Activated CD4-positive, alpha-beta memory T cell treated with anti-CD3 and anti-CD28 coated beads for 36 hours (primary cell): ENCODE data around the gene ATP11A. TPM values are rescaled to one million over a fixed set of nuclear protein-coding genes. Genes with fewer than 3 reads are reported as not detected.

Experiments
- CTCF ChIA-PET: fragments of 350-600 bp; sonication (Branson Sonifier 250); formaldehyde crosslinking; loops from one replicate; lab custom pipeline; 2021; ENCODE audit warnings: antibody characterized with exemption, inconsistent platforms; lab: Charles Lee
- POLR2A ChIA-PET: fragments of 350-600 bp; sonication (Branson Sonifier 250); formaldehyde crosslinking; loops from one replicate; lab custom pipeline; 2021; ENCODE audit warnings: antibody characterized with exemption; lab: Charles Lee
- DNase-seq: peaks from one replicate; pipeline ENCODE4 v3.0.0-alpha.2; 2020
- H3K27ac Mint-ChIP-seq: one replicate; pipeline ENCODE4 v1.8.0; 2021; ENCODE audit warnings: mixed read lengths
- H3K27me3 Mint-ChIP-seq: one replicate; pipeline ENCODE4 v1.8.0; 2021; ENCODE audit warnings: mixed read lengths
- H3K36me3 Mint-ChIP-seq: one replicate; pipeline ENCODE4 v1.8.0; 2021; ENCODE audit warnings: mixed read lengths
- H3K4me1 Mint-ChIP-seq: one replicate; pipeline ENCODE4 v1.8.0; 2021; ENCODE audit warnings: low read depth, mixed read lengths
- H3K4me3 Mint-ChIP-seq: one replicate; pipeline ENCODE4 v1.8.0; 2021; ENCODE audit warnings: mild to moderate bottlenecking, mixed read lengths
- H3K9me3 Mint-ChIP-seq: one replicate; pipeline ENCODE4 v1.8.0; 2021; ENCODE audit warnings: mixed read lengths
- intact Hi-C: fragments of 100-400 bp; cut with micrococcal nuclease; formaldehyde crosslinking; loops from one replicate; pipeline ENCODE4 v1.15.1; 2023
- total RNA-seq, 2 experiments: library from RNA; stranded (reverse); gene quantifications; one replicate each; pipeline ENCODE4 v1.2.3, GENCODE V29; 2021

Gene ATP11A
- total RNA-seq, 2 experiments from 2014 or later = 36.6 to 38.7 TPM

- H3K9me3 Mint-ChIP-seq = no peaks in the 10 kb centered on the region
- peaks cover 27% of the 10 kb centered on the region for H3K36me3 Mint-ChIP-seq
- no peak for DNase-seq
- CTCF ChIA-PET = no interaction called here
- no peak overlapping the region for H3K27ac Mint-ChIP-seq
- intact Hi-C loops = no loop called here
- POLR2A ChIA-PET = no interaction called here
- no peak overlapping the region for H3K4me3 Mint-ChIP-seq
- no peaks in the 10 kb centered on the region for H3K27me3 Mint-ChIP-seq
- peaks cover 8% of the 10 kb centered on the region for H3K4me1 Mint-ChIP-seq
These were observed 117.2 kb downstream of the ATP11A start for GRCh38 chr13:112806739-112807652.

- CTCF ChIA-PET = no interaction called here
- Mint-ChIP-seq H3K4me1 (no peaks in the 10 kb centered on the region), H3K4me3 (no peak overlapping the region)
These were observed 118.0 kb downstream of the ATP11A start for GRCh38 chr13:112807653-112808376.

GRCh38 chr13:112808377-112809140, 118.7 kb downstream of the ATP11A start:
- CTCF ChIA-PET = no interaction called here
- POLR2A ChIA-PET = no interaction called here
- H3K36me3 Mint-ChIP-seq = peaks cover 33% of the 10 kb centered on the region
- no peak overlapping the region for H3K27ac Mint-ChIP-seq
- no peak for DNase-seq
- intact Hi-C loops = no loop called here
- no peak overlapping the region for H3K4me3 Mint-ChIP-seq
- no peaks in the 10 kb centered on the region for H3K4me1 Mint-ChIP-seq
- H3K27me3 Mint-ChIP-seq = no peaks in the 10 kb centered on the region
- H3K9me3 Mint-ChIP-seq = peaks cover 4% of the 10 kb centered on the region

More at GRCh38 chr13:112807653-112808376, 118.0 kb downstream of the ATP11A start:
- H3K27ac Mint-ChIP-seq = no peak overlapping the region
- intact Hi-C loops = no loop called here
- H3K27me3 Mint-ChIP-seq = no peaks in the 10 kb centered on the region
- no peak for DNase-seq
- H3K9me3 Mint-ChIP-seq = no peaks in the 10 kb centered on the region
- peaks cover 29% of the 10 kb centered on the region for H3K36me3 Mint-ChIP-seq
- POLR2A ChIA-PET = no interaction called here

- ChIA-PET CTCF (no interaction called here), POLR2A (no interaction called here)
- H3K27me3 Mint-ChIP-seq = no peaks in the 10 kb centered on the region
- no peak for DNase-seq
- H3K36me3 Mint-ChIP-seq = peaks cover 39% of the 10 kb centered on the region
- H3K4me1 Mint-ChIP-seq = no peaks in the 10 kb centered on the region
- H3K27ac Mint-ChIP-seq = no peak overlapping the region
- H3K9me3 Mint-ChIP-seq = peaks cover 5% of the 10 kb centered on the region
- intact Hi-C loops = no loop called here
- no peak overlapping the region for H3K4me3 Mint-ChIP-seq
These were observed 119.8 kb downstream of the ATP11A start for GRCh38 chr13:112809332-112810315.

- Mint-ChIP-seq H3K4me1 (no peaks in the 10 kb centered on the region), H3K4me3 (no peak overlapping the region), H3K36me3 (peaks cover 46% of the 10 kb centered on the region), H3K27ac (no peak overlapping the region), H3K27me3 (no peaks in the 10 kb centered on the region), H3K9me3 (peaks cover 5% of the 10 kb centered on the region)
- ChIA-PET CTCF (no interaction called here), POLR2A (no interaction called here)
- intact Hi-C loops = no loop called here
- DNase-seq = no peak
These were observed 120.8 kb downstream of the ATP11A start for GRCh38 chr13:112810608-112811007.

GRCh38 chr13:112812306-112813055, 122.6 kb downstream of the ATP11A start:
- ChIA-PET POLR2A (no interaction called here), CTCF (no interaction called here)
- Mint-ChIP-seq H3K27ac (no peak overlapping the region), H3K4me3 (no peak overlapping the region), H3K4me1 (no peaks in the 10 kb centered on the region), H3K9me3 (peaks cover 5% of the 10 kb centered on the region), H3K36me3 (peaks cover 46% of the 10 kb centered on the region), H3K27me3 (no peaks in the 10 kb centered on the region)
- no peak for DNase-seq
- intact Hi-C loops = no loop called here

GRCh38 chr13:112813552-112813951, 123.7 kb downstream of the ATP11A start:
- H3K9me3 Mint-ChIP-seq = peaks cover 5% of the 10 kb centered on the region
- CTCF ChIA-PET = no interaction called here

GRCh38 chr13:112814905-112815585, 125.2 kb downstream of the ATP11A start:
- Mint-ChIP-seq H3K4me1 (no peaks in the 10 kb centered on the region), H3K27ac (no peak overlapping the region), H3K4me3 (no peak overlapping the region), H3K36me3 (peaks cover 64% of the 10 kb centered on the region), H3K27me3 (no peaks in the 10 kb centered on the region), H3K9me3 (peaks cover 5% of the 10 kb centered on the region)
- DNase-seq = no peak
- ChIA-PET CTCF (no interaction called here), POLR2A (no interaction called here)
- intact Hi-C loops = no loop called here

More at GRCh38 chr13:112813552-112813951, 123.7 kb downstream of the ATP11A start:
- no peak overlapping the region for H3K27ac Mint-ChIP-seq
- no peaks in the 10 kb centered on the region for H3K4me1 Mint-ChIP-seq
- no peaks in the 10 kb centered on the region for H3K27me3 Mint-ChIP-seq
- DNase-seq = no peak
- POLR2A ChIA-PET = no interaction called here
- H3K4me3 Mint-ChIP-seq = no peak overlapping the region
- peaks cover 53% of the 10 kb centered on the region for H3K36me3 Mint-ChIP-seq
- intact Hi-C loops = no loop called here

- Mint-ChIP-seq H3K36me3 (peaks cover 63% of the 10 kb centered on the region), H3K27me3 (no peaks in the 10 kb centered on the region), H3K27ac (no peak overlapping the region), H3K9me3 (peaks cover 5% of the 10 kb centered on the region), H3K4me1 (no peaks in the 10 kb centered on the region), H3K4me3 (no peak overlapping the region)
- ChIA-PET POLR2A (no interaction called here), CTCF (no interaction called here)
- DNase-seq = no peak
- intact Hi-C loops = no loop called here
These were observed 126.0 kb downstream of the ATP11A start for GRCh38 chr13:112815871-112816270.

GRCh38 chr13:112818040-112818697, 128.3 kb downstream of the ATP11A start:
- H3K27me3 Mint-ChIP-seq = no peaks in the 10 kb centered on the region
- peaks cover 5% of the 10 kb centered on the region for H3K9me3 Mint-ChIP-seq
- no peak overlapping the region for H3K4me3 Mint-ChIP-seq
- POLR2A ChIA-PET = no interaction called here
- intact Hi-C loops = no loop called here
- CTCF ChIA-PET = interaction anchor here (0.5 kb wide), 1 partner anchor 126 kb away, joined by 4 read pairs; no protein-coding TSS in a partner anchor
- no peak overlapping the region for H3K27ac Mint-ChIP-seq
- H3K4me1 Mint-ChIP-seq = no peaks in the 10 kb centered on the region
- peaks cover 68% of the 10 kb centered on the region for H3K36me3 Mint-ChIP-seq
- no peak for DNase-seq
